GM12864 (cell line): ENCODE results near the gene TAF6.

ENCODE experiments used
- DNase-seq: peaks from one replicate; pipeline ENCODE4 v3.0.0-alpha.2; 2011; ENCODE audit warnings: low read depth
- H3K4me3 ChIP-seq: 2 replicates; pipeline ENCODE4 v1.5.1; 2011; ENCODE audit warnings: mild to moderate bottlenecking, low read depth, low read length, control low read depth
- CTCF ChIP-seq: IDR thresholded peaks from 2 replicates; pipeline ENCODE4 v1.5.1; 2011; ENCODE audit warnings: low read depth, mild to moderate bottlenecking, moderate library complexity, low read length, control low read depth, inconsistent platforms; ENCODE audit errors: missing control alignments

Gene TAF6

DNA sequence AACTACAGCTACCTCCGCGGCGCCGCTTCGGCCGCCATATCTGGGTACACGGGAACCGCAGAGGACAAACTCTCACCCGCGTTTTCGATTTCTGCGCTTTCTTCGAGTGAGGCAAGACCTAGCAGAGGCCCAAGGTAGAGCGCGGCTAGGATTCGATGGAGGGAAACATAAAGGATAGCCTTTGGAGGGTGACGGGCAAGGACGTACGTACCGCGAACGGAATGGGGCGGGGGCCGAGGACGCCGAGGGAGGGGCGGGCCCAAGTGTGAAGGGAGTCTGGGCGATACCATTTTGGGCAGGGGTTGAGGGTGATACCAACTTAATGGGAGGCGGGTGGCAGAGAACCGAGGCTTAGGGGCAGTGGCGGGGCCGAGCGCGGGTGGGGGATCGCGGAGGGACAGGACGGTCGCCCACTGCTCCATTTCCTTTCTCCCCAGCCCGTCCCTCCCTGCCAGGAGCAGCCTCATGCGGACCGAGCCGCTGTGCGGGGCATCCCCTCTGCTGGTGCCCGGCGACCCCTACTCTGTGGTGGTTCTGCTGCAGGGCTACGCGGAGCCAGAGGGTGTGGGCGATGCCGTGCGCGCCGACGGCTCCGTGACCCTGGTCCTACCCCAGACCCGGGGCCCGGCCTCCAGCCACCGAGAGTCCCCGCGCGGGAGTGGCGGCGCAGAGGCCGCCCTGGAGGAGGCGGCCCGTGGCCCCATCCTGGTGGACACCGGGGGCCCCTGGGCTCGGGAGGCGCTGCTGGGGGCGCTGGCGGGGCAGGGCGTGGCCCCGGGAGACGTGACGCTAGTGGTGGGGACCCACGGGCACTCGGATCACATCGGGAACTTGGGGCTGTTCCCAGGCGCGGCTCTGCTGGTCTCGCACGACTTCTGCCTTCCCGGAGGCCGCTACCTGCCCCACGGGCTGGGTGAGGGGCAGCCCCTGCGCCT lies 8.0 kb upstream of the TAF6 start, which contains the start of gene MBLAC1:
Gene MBLAC1, plus strand, starts transcription at position 37 of the 935 bp plus-strand sequence. Its CDS starts 429 bp downstream, at position 466.
- H3K4me3 ChIP-seq, result peak within 1 kb of the TSS; percentile 87
- no peak for TF ChIP-seq CTCF
- peak; percentile 89 for DNase-seq

- no peak for TF ChIP-seq CTCF
- peak overlapping the region; percentile 87 for H3K4me3 ChIP-seq
- no peak for DNase-seq
Observed at GRCh38 chr7:100126239-100126930, 7.2 kb upstream of the TAF6 start.

- no peak for DNase-seq
- no peak for TF ChIP-seq CTCF
- no peak overlapping the region for H3K4me3 ChIP-seq
Observed at GRCh38 chr7:100124301-100125230, 5.4 kb upstream of the TAF6 start.

- DNase-seq, result no peak
- no peak overlapping the region for H3K4me3 ChIP-seq
- TF ChIP-seq CTCF, result no peak
Observed at GRCh38 chr7:100122568-100122967, 3.4 kb upstream of the TAF6 start.

- DNase-seq, result no peak
- TF ChIP-seq CTCF, result no peak
- no peak overlapping the region for H3K4me3 ChIP-seq
Observed at GRCh38 chr7:100122067-100122466, 2.9 kb upstream of the TAF6 start.

- no peak for DNase-seq
- no peak for TF ChIP-seq CTCF
- H3K4me3 ChIP-seq, result no peak overlapping the region; the same call in 1 of the 2 replicates
Observed at GRCh38 chr7:100120733-100121036, 1.5 kb upstream of the TAF6 start.
